Measurements from ENCODE around the gene AGO1. TPM values are rescaled to one million over a fixed set of nuclear protein-coding genes. Genes with fewer than 3 reads are reported as not detected.

Gene AGO1
- total and polyA plus RNA-seq, 2 of the 13 experiments (the other 11 are each of a cell fraction or from before 2014, with no cell fraction given), result 9.2 to 18.6 TPM

DNA sequence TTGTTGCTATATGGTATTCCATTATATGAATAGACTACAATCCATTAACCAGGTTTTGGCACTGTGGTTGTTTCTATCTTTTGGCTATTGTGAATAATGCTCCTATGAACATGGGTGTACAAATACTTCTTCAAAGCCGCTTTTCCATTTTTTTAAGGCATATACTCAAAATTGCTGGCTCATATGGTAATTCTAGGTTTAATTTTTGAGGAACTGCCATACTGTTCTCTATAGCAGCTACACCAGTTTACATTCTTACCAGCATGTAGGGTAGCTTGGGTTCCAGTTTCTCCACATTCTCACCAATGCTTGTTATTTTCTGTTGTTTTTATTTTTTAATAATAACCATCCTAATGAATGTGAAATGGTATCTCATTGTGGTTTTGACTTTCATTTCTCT lies 19.9 kb upstream of the AGO1 start (continued):
- TF ChIP-seq, protein P1, sequence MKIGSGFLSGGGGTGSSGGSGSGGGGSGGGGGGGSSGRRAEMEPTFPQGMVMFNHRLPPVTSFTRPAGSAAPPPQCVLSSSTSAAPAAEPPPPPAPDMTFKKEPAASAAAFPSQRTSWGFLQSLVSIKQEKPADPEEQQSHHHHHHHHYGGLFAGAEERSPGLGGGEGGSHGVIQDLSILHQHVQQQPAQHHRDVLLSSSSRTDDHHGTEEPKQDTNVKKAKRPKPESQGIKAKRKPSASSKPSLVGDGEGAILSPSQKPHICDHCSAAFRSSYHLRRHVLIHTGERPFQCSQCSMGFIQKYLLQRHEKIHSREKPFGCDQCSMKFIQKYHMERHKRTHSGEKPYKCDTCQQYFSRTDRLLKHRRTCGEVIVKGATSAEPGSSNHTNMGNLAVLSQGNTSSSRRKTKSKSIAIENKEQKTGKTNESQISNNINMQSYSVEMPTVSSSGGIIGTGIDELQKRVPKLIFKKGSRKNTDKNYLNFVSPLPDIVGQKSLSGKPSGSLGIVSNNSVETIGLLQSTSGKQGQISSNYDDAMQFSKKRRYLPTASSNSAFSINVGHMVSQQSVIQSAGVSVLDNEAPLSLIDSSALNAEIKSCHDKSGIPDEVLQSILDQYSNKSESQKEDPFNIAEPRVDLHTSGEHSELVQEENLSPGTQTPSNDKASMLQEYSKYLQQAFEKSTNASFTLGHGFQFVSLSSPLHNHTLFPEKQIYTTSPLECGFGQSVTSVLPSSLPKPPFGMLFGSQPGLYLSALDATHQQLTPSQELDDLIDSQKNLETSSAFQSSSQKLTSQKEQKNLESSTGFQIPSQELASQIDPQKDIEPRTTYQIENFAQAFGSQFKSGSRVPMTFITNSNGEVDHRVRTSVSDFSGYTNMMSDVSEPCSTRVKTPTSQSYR (CRISPR knock-in tag; IDR thresholded peaks at IDR 0.05; ENCODE audit: borderline replicate concordance), result no peak
- TF ChIP-seq RAD51 (IDR thresholded peaks at IDR 0.05; ENCODE audit: borderline replicate concordance), result no peak
- no peak for TF ChIP-seq HOXA7 (CRISPR knock-in tag; IDR thresholded peaks at IDR 0.05)
- no peak for TF ChIP-seq ZNF569 (CRISPR knock-in tag; IDR thresholded peaks at IDR 0.05; ENCODE audit: borderline replicate concordance)
- no peak for TF ChIP-seq ZNF678 (CRISPR knock-in tag; IDR thresholded peaks at IDR 0.05)
- TF ChIP-seq, protein P2, sequence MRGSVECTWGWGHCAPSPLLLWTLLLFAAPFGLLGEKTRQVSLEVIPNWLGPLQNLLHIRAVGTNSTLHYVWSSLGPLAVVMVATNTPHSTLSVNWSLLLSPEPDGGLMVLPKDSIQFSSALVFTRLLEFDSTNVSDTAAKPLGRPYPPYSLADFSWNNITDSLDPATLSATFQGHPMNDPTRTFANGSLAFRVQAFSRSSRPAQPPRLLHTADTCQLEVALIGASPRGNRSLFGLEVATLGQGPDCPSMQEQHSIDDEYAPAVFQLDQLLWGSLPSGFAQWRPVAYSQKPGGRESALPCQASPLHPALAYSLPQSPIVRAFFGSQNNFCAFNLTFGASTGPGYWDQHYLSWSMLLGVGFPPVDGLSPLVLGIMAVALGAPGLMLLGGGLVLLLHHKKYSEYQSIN (CRISPR knock-in tag; IDR thresholded peaks at IDR 0.05; ENCODE audit: borderline replicate concordance), result no peak
- TF ChIP-seq SPEN (CRISPR knock-in tag; IDR thresholded peaks at IDR 0.05; ENCODE audit: low read depth), result no peak
- TF ChIP-seq, protein P3, sequence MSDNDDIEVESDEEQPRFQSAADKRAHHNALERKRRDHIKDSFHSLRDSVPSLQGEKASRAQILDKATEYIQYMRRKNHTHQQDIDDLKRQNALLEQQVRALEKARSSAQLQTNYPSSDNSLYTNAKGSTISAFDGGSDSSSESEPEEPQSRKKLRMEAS (IDR thresholded peaks at IDR 0.05), result no peak
- TF ChIP-seq, protein P4, sequence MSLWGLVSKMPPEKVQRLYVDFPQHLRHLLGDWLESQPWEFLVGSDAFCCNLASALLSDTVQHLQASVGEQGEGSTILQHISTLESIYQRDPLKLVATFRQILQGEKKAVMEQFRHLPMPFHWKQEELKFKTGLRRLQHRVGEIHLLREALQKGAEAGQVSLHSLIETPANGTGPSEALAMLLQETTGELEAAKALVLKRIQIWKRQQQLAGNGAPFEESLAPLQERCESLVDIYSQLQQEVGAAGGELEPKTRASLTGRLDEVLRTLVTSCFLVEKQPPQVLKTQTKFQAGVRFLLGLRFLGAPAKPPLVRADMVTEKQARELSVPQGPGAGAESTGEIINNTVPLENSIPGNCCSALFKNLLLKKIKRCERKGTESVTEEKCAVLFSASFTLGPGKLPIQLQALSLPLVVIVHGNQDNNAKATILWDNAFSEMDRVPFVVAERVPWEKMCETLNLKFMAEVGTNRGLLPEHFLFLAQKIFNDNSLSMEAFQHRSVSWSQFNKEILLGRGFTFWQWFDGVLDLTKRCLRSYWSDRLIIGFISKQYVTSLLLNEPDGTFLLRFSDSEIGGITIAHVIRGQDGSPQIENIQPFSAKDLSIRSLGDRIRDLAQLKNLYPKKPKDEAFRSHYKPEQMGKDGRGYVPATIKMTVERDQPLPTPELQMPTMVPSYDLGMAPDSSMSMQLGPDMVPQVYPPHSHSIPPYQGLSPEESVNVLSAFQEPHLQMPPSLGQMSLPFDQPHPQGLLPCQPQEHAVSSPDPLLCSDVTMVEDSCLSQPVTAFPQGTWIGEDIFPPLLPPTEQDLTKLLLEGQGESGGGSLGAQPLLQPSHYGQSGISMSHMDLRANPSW (CRISPR knock-in tag; IDR thresholded peaks at IDR 0.05; ENCODE audit: borderline replicate concordance), result no peak
- TF ChIP-seq EHMT2 (IDR thresholded peaks at IDR 0.05; ENCODE audit: borderline replicate concordance, low read depth, low read length), result no peak
- TF ChIP-seq, protein P5, sequence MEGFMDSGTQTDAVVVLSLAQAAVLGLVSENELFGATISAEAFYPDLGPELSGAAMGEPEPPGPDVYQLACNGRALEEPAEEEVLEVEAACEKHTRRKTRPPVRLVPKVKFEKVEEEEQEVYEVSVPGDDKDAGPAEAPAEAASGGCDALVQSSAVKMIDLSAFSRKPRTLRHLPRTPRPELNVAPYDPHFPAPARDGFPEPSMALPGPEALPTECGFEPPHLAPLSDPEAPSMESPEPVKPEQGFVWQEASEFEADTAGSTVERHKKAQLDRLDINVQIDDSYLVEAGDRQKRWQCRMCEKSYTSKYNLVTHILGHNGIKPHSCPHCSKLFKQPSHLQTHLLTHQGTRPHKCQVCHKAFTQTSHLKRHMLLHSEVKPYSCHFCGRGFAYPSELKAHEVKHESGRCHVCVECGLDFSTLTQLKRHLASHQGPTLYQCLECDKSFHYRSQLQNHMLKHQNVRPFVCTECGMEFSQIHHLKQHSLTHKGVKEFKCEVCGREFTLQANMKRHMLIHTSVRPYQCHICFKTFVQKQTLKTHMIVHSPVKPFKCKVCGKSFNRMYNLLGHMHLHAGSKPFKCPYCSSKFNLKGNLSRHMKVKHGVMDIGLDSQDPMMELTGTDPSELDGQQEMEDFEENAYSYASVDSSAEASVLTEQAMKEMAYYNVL (CRISPR knock-in tag; IDR thresholded peaks at IDR 0.05; ENCODE audit: borderline replicate concordance), result no peak
- no peak for TF ChIP-seq MLLT10 (CRISPR knock-in tag; IDR thresholded peaks at IDR 0.05)
